ENCODE data around the gene EDN2.
A peak's percentile ranks its signal among the peaks of the same experiment; 100 is the strongest.

Gene EDN2

GRCh38 chr1:41498804-41499203, 14.3 kb upstream of the EDN2 start:
- no peak for DNase-seq (ENCODE audit: low read depth)

- DNase-seq (ENCODE audit: low read depth) = no peak
Measured at GRCh38 chr1:41498391-41498790, 13.9 kb upstream of the EDN2 start.

- no peak for DNase-seq (ENCODE audit: low read depth)
Measured at GRCh38 chr1:41497461-41498030, 13.1 kb upstream of the EDN2 start.

GRCh38 chr1:41497056-41497440, 12.6 kb upstream of the EDN2 start:
- DNase-seq (ENCODE audit: low read depth) = no peak

GRCh38 chr1:41496080-41497055, 11.9 kb upstream of the EDN2 start:
- DNase-seq (ENCODE audit: low read depth) = peak; percentile 72

- DNase-seq (ENCODE audit: low read depth) = peak; percentile 18
Measured at GRCh38 chr1:41495210-41495948, 10.9 kb upstream of the EDN2 start.

GRCh38 chr1:41494351-41495209, 10.1 kb upstream of the EDN2 start:
- no peak for DNase-seq (ENCODE audit: low read depth)

GRCh38 chr1:41493626-41494350, 9.3 kb upstream of the EDN2 start:
- DNase-seq (ENCODE audit: low read depth) = no peak

- DNase-seq (ENCODE audit: low read depth) = peak; percentile 29
Measured at GRCh38 chr1:41493117-41493536, 8.6 kb upstream of the EDN2 start.

- DNase-seq (ENCODE audit: low read depth) = peak; percentile 52
Measured at GRCh38 chr1:41492341-41492848, 7.9 kb upstream of the EDN2 start.

- no peak for DNase-seq (ENCODE audit: low read depth)
Measured at GRCh38 chr1:41490911-41491310, 6.4 kb upstream of the EDN2 start.

GRCh38 chr1:41489561-41489960, 5.1 kb upstream of the EDN2 start:
- no peak for DNase-seq (ENCODE audit: low read depth)

- DNase-seq (ENCODE audit: low read depth) = no peak
Measured at GRCh38 chr1:41488040-41488951, 3.8 kb upstream of the EDN2 start.

- DNase-seq (ENCODE audit: low read depth) = no peak
Measured at GRCh38 chr1:41487126-41488039, 2.9 kb upstream of the EDN2 start.

- DNase-seq (ENCODE audit: low read depth) = no peak
Measured at GRCh38 chr1:41486371-41487125, 2.1 kb upstream of the EDN2 start.

GRCh38 chr1:41486053-41486370, 1.5 kb upstream of the EDN2 start:
- DNase-seq (ENCODE audit: low read depth) = no peak

GRCh38 chr1:41485605-41486004, 1.1 kb upstream of the EDN2 start:
- DNase-seq (ENCODE audit: low read depth) = no peak

GRCh38 chr1:41483960-41484401, 502 bp downstream of the EDN2 start:
- DNase-seq (ENCODE audit: low read depth) = no peak

All from activated T-cell treated with anti-CD3 and anti-CD28 coated beads for 48 hours (primary cell).